Measurements from ENCODE around the gene YWHAQ. TPM values are rescaled to one million over a fixed set of nuclear protein-coding genes. Genes with fewer than 3 reads are reported as not detected.
A peak's percentile ranks its signal among the peaks of the same experiment; 100 is the strongest.
"Not testable (repeated sequence)": the region's sequence is repeated elsewhere in the genome, so short reads cannot be mapped to it uniquely, and the experiment has no call there.

YWHAQ gene
- polyA plus RNA-seq, 5 donors: 346 to 454 (median 391) TPM

DNA sequence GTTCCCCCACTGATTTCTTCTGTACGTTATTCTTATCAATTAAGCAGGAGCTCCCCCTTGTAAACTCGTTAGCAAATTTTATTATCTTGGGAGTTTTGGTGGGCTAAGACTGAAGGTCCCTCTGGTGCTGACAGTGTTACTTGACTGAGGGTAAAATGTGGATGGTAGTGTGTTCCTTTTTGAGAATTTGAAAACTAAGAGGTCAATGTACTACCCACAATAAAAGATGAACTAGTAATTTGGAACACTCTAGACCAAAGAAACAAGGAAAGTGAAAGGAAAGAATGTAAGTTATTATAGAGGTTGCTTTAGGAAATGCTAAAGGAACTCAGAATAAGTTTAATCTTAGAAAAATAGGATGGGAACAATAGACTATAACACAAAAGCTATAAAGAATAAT lies 35.1 kb downstream of the YWHAQ start:
- DNase-seq: no peak

DNA sequence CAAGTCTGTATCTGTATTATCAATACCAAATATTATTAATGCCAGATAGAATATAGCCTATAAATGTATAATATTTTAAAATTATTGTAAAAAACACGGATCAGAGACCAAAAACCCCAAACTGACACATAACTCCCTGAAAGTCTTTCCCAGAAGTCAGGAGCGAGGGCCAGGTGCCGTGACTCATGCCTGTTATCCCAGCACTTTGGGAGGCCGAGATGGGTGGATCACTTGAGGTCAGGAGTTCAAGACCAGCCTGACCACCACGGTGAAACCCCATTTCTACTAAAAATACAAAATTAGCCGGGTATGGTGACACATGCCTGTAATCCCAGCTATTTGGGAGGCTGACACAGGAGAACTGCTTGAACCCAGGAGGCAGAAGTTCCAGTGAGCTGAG lies 35.5 kb downstream of the YWHAQ start:
- not testable (repeated sequence) for DNase-seq

DNA sequence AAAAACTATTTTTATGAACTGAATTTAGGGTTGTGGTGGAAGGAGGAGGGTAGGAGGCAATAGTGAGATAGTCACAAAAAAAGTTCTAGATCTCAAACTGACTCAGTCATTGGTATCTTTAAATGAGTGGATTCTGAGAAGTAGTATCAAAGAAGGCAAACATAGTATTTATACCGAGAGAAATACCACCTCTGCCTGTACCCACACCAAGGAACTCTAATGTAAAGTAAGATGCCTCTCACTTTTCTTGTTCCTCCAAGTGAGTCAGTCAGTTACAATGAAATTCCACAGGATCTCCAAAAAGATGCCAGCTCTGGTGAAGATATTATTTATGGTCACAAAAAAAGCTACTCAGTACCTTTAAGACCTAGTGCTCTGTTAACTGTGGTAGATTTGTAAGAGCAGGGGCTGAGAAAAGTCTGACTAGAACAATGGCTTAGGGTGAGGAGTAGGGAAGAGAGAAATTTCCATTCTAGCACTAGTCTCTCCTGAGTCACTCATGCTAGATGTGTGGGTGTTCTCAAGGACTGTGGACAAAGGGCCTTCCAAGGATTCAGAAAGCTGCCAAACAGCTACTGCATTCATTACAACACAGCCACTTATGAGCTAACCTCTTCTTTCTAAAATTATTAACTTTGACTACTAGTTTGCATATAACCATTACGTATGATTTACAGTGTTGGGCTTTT lies 36.3 kb downstream of the YWHAQ start:
- no peak for DNase-seq

DNA sequence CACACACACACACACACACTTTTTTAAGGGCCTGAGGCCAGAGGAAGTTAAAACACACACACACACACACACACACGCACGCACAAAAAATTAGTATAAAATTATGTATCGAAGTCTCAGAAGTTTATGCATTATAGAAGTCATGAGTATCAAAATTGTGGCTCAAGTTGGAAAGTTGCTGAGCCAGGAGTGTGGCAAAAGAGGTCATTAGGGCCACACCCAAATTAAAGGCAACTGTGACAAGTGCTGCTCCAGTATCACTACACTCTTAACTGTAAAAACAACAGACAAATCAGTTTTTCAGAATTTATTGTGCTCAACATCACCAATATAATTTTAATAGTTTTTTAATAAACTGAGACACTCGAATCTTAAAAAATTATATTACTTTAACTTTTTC lies 36.9 kb downstream of the YWHAQ start:
- no peak for DNase-seq

DNA sequence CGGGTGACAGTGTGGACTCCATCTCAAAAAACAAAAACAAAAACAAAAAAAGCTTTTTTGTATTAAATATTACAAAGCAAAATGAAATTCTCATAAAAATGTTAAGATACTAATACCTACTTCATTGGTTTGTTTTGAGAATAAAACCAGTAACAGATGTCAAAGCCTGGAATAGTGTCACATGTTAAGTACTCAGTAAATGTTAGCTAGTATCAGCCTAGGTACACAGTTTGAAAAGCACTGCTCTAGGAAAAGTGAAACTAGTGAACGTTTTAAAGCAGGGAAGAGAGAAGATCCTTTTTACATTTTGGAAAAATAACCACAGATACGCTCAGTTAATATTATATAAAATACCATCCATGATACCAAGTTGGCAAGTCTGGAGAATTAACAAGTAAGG lies 38.1 kb downstream of the YWHAQ start:
- DNase-seq: no peak

DNA sequence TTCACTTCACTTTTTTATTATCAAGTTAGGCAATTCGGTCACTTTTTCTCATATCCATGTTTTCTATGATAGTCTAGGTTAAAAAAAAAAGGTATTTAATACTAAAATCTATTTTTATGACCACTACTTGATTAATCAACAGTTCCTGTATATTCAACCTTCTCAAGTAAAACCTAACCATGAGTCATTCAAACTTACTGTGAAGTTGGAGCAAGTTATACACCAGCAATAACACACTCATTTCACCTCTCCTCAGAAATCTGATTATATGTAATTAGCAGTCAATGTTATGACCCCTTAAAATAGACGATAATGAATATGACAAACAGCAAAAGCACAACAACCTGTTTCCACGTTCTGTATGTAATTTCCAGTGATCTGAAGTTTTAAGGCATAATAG lies 40.2 kb downstream of the YWHAQ start:
- DNase-seq: no peak

DNA sequence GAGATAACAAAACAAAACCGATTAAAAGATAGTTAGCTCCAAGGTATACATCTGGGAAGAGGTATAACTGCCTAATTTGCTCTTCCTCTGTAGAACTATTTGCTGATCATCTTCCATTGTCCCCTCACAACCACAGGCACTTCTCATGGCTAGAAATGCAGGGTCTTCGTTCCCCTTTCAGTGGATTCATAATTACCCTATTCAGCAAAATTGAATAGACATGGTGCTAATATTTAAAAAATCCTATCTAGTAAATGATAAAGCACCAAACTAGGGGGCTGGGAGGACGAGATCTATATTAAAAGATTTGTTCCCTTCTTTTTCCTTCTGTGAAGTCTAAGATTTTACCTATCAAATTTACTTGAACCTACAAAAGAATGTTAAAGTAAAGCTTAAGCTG lies 44.3 kb downstream of the YWHAQ start:
- DNase-seq: no peak

DNA sequence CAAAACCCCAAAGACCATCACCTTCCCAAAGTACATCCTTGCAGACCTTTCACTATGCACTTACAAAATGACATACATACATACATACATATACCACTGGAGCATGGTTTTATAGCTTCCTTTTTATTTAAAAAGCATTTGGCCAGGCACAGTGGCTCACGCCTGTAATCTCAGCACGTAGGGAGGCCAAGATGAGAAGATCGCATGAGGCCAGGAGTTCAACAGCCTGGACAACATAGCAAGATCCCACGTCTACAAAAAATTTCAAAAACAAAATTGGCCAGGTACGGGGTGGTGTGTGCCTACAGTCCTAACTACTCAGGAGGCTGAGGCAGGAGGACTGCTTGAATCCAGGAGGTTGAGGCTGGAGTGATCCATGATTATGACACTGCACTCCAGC lies 45.3 kb downstream of the YWHAQ start:
- DNase-seq: no peak

DNA sequence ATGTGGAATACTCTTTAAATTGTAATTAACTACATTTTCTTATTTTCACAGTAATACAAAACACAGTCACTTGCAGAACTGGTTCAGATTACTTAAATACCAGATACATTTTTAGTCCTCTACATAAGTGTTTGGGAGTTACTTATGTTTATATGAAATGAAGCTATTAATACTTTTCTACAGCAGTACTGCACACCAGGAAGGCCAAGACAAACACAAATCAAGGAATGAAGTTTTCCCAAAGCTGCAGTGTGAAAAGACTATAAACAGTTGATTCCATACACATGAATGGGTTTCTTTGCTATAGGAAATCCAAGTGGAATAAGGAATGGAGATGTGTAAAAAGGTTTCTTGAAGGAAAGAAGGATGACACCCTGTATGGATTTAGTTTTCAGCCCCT lies 45.9 kb downstream of the YWHAQ start:
- DNase-seq: not testable (repeated sequence)

DNA sequence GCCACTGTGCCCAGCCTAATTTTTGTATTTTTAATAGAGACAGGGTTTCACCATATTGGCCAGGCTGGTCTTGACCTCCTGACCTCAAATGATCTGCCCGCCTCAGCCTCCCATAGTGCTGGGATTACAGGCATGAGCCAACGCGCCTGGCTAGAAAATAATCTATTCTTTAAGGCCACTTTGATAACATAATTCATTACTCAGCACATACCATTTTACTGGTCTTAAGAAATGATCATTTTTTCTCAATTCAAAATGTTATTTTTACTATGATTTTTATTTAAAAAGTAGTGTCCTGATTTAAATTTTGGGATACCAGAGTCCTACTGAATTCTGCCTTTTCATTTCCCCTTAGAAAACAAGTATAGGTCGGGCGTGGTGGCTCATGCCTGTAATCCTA lies 48.2 kb downstream of the YWHAQ start:
- no peak for DNase-seq

DNA sequence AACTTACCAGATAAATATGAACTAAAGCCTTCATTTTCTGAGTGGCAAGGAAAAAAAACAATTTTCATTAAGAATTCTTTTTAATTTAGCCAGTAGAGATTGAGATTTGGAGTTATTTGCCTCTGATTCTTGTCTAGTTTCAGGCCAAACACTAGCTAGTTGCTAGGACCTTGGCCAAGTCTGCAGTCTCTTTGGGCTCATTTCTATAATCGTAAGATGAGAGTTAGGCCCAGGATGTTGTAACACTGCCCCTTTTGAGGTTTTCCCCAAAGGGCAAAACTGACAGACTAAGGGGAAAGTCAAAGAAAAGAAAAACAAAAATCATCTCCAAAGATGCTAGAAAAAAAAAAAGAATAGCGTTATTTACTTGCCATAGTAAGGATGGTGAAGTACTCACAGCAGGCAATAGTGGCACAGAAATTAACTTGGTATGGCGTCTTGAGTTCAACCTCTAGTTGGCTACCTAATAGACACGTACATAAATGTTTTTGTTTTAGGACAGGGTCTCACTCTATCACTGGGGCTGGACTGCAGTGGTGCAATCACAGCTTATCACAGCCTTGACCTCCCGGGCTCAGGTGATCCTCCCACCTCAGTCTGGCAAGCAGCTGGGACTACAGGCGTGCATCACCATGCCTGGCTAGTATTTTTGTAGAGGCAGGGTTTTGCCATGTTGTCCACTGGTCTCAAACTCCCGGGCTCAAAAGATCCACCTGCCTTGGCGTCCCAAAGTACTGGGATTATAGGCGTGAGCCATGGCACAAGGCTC lies 52.1 kb downstream of the YWHAQ start:
- DNase-seq: no peak

DNA sequence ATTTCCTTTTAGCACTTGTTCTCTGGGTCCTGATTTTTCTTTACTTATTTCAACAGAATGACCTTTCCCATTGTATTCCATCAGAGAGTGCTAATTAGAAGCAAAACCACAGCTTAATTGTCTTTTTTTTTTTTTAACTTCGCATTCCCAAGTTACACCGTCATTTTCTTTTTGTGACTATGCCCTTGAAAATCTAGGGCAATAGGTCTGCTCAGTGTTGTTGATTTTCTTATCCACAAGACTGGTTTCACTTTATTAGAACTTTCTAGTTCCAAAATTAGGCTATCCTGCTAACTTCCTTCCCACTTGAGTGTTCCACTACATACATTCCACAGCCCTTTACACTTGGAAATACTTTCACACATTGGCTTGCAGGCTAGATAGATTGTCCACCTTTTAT lies 56.5 kb downstream of the YWHAQ start:
- DNase-seq: peak; percentile 21 to 29

DNA sequence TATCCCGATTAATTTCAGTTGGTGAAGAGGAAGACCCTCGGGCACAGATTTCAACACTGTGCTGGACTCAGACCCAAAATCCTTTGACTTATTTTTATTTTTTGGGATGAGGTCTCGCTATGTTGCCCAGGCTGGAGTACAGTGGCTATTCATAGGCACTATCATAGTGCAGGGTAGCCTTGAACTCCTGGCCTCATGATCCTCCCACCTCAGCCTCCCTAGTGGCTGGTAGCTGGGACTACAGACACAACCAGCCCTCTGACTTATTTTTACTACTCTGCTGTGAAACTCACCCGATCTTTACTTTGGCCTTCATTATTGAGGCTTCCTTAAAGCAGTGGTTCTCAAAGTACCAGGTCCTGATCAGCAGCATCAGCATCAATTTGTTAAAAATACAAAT lies 57.0 kb downstream of the YWHAQ start:
- DNase-seq: no peak

DNA sequence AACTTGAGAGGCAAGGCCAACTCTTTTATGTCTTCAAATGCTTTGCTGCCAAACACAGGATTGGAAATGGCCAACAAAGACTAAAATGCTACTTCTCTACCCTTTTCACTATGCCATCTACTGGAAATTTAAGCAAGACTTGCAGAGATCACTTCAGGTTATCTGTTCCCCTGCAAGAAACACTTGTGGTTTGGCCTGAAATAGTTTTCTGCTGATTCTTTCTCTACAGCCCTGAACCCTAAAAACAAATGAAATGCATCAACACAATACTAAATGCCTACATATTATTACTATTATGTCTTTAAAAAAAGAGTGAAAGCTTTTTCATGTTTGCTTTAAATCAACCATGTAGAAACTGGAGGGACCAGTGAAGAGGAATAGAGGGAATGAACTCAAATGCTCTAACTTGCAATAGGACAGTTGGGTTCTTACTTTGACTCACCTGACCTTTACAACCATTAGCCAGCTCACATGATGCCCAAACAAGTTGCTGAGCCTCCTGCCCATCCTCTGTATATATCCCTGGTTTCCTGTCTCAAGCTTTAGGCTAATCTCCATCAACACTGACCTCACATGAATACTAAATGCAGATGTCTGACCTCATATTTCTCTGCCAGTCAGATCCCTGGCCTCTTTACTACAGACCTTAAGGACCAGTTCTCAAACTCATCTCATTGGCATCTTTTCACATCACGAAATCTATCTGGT lies 57.6 kb downstream of the YWHAQ start:
- no peak for DNase-seq

DNA sequence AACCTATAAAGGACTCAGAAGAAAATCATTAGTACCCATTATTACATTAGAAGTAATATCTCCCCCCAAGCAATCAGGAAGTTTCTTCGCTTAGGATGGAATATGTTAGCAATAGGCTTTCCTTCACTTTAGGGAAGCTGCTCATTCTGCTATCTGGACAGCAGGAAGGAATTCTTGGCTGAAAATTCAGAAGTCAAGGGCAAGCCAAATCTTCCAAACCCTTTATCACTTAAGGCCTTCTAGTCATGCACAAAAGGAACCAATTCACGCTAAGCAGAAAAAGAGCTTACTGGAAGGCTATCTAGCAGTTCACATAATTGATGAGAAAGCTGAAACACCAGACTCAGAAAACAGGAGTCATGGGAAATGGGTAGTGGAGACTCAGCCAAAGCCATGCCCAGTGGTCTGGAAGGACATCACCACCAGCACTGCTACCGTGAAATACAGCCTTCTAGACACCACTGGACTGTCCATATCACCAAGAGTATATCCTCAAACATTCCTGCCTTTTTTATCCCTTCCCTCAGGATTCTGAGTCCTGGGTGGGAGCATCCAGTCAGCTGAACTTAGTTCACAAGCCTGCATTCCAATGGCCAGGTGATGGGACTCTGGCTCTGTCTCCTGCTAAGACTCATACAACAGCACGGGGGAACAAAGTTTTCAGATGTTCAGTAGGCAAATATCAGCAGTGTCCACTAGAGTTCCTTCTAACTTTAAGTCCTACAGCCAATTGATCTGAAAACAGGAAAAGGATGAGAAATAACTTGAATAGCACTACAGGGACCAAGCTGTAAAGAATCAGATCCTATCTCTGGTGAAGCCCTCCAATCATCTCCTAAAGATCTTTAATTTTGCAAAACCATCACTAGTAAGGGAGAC lies 60.4 kb downstream of the YWHAQ start:
- DNase-seq: no peak

DNA sequence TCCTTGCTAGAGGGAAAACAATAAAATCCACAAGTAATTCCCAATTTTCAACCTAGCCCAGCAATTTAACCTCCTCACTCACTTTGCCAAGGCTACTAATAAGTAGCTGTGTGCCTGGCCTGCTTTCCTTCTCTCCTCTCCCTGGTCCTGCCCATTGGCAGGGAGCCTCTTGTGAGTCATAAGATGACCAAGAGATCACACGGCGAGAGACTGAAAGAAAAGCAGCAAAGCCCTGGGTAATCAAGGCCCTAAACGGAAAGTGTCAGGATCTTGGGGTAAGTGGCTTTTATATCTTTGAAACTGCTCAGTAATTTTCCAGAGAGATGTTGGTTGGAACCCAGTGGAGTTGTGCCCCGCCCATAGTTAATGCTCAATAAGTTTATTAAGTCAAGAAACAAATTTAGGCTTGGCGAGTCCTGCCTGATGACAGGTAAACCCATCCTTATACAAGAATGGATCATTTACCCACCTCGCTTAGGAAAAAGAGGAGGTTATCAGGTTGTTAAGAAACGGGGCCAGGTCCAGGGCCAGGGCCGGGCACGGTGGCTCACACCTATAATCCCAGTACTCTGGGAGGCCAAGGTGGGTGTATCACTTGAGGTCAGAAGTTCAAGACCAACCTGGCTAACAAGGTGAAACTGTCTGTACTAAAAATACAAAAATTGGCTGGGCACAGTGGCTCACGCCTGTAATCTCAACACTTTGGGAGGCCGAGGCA lies 65.2 kb downstream of the YWHAQ start:
- no peak for DNase-seq

DNA sequence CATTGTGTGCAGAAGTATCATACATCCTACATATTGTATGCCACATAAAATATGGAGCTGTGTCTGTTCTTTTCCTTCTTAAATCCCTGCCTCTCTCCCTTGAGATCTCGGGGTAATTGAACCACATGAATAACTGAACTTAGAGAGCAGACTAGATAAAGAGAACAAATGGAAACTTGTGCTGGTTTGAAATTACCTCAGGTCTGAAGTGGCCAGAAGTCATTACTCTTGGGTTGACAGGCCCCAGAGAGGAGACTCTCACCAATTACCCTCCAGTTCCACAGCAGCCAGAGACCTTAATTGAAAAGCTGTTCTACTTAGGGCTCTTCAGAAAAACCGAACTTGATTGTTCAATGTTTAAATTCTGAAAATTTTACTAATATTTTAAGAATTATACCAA lies 70.2 kb downstream of the YWHAQ start:
- DNase-seq: no peak

DNA sequence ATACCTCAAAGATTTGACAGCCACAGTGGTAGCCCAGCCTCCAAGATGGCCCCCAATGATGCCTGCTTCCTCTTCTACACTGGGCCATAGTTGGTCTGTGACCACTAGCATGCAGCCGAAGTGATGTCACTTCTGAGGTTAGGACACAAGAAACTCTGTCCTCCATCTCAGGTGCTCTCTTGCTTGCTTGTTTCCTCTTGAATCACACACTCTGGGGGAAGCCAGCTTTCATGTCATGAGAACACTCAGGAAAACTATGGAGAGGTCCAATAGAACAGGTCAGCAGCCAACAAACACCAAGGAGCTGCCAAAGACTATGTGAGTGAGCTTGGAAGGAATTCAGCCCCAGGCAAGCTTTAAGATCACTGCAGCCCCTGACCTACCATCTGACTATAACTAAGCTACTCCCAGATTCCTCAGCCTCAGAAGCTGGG lies 71.8 kb downstream of the YWHAQ start:
- no peak for DNase-seq

DNA sequence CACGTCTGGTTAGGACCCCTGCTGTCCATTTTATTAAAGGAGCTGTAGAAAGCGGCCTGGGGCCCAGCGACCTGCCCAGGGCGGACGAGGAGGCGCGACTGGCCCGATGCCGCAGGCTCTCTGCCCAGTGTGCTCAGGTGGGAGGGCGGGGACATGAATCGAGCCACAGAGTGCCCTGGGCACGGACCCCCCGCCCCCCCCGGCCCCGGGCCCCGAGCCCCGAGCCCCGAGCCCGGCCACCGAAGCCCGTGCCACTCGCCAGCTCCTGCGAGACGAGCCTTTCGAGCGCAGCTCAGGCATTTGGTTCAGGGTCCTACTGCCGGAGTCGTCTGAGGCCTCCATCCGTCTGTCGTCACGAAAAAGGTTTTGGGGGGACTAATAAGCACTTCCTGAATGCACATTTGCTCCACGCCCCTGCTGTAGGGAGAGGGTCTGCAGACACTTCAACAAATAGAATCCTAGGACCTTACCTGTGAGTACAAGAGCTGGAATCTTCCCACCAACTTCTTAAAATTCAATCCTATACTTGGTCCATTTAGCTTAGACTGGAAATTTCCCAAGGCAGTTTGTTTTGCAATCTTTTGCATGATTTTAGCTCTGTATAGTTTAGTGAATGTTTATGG lies 74.6 kb downstream of the YWHAQ start:
- DNase-seq: peak in 1 of 2 donors; percentile 42

DNA sequence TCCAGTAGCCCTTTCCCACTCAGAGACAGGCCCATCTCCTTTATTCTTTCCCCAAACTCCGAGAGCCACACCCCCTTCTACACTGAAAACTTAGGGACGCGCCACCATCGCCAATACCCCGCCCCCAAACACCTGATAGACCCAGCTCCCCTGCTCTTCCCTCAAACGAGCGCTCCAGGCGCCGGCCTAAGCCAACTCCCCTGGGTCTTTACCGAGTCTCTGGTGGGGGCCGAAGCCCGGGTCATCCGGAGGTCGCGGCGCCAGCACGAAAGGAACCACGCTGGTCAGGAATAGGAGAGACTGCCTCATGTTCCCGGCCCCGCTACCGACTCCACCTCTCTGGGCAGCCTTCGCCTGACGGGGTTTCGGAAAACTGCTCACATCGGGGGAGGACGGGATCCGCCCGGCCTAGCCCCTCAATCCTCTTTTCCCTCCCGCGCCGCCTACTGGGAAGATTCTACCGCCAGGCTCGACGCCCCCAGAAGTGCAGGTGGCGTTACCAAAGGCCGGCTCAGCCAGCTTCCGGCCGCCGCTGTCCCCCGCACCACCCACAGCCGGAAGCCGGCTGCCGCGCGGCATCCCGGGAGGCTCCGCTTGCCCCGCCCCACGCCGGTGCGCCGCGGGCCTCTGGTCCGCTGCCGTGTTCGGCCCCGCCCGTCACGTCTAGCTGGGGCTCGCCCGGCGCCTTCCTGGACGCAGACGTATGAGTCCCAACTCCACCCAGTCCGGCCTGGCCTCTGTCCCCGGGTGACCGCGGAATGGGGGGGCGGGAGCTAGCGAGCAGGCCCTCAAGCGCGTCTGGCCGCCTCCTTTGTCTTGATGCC lies 75.3 kb downstream of the YWHAQ start, which contains the start of gene ADAM17:
Gene ADAM17, minus strand, starts transcription at position 534 of the 824 bp plus-strand sequence. Its CDS starts 225 bp downstream, at position 309.
- peak; percentile 93 to 94 for DNase-seq

Measured in right lung (tissue), 5 donors.